OCI-LY3 (cell line): Measurements from ENCODE around the gene HSD17B12.

Source experiments
- EZH2phosphoT487 ChIP-seq: fragments of 200-600 bp; shearing (Covaris generic); IDR thresholded peaks from 2 replicates; pipeline ENCODE4 v1.6.1; 2018; ENCODE audit warnings: antibody characterized with exemption, mixed run types, low read depth
- TF ChIP-seq, protein P1 (sequence below): fragments of 200-600, 300-600 bp; sonication (generic); IDR thresholded peaks from 2 replicates; pipeline ENCODE4 v1.5.1; 2014; ENCODE audit warnings: antibody characterized with exemption, low read length, low read depth

DNA sequence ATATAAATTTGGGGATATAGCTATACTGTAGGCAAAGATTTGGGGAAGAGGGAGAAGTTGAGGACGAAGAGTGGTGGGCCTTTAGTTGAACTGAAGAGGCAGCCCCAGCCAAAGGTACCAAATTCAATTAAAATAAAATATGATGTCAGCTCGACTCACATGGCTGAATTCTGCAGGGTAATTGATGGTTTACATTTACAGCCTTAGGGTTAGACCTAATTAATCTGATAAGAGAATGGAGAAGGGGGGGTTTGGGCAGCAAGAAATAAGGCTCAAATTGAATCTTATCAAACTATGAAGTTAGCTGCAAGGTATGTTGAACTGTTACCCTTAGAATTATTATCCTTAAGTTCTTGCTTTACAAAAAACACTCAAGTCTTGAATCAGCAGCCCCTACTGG is 3.6 kb upstream of the HSD17B12 start:
- TF ChIP-seq, protein P1, sequence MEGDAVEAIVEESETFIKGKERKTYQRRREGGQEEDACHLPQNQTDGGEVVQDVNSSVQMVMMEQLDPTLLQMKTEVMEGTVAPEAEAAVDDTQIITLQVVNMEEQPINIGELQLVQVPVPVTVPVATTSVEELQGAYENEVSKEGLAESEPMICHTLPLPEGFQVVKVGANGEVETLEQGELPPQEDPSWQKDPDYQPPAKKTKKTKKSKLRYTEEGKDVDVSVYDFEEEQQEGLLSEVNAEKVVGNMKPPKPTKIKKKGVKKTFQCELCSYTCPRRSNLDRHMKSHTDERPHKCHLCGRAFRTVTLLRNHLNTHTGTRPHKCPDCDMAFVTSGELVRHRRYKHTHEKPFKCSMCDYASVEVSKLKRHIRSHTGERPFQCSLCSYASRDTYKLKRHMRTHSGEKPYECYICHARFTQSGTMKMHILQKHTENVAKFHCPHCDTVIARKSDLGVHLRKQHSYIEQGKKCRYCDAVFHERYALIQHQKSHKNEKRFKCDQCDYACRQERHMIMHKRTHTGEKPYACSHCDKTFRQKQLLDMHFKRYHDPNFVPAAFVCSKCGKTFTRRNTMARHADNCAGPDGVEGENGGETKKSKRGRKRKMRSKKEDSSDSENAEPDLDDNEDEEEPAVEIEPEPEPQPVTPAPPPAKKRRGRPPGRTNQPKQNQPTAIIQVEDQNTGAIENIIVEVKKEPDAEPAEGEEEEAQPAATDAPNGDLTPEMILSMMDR: no peak
- TF ChIP-seq EZH2phosphoT487: no peak
